ENCODE results near the gene PLK1. TPM values are rescaled to one million over a fixed set of nuclear protein-coding genes. Genes with fewer than 3 reads are reported as not detected.

The PLK1 gene
- total RNA-seq, 6 donors from 2014 or later = 2.5 to 14.0 (median 4.8) TPM

GRCh38 chr16:23702951-23703350, 24.3 kb downstream of the PLK1 start:
- WGBS, 2 donors = 61 to 71% methylated on average over 2 of the region's 2 CpGs
- Histone ChIP-seq H3K36me3 (no peaks in the 10 kb centered on the region), H3K27me3 (no peaks in the 10 kb centered on the region), H3K9me3 (peaks cover 0 to 3% (median 0%) of the 10 kb centered on the region in 4 donors), H3K4me1 (no peaks in the 10 kb centered on the region), H3K4me3 (no peak overlapping the region), H3K27ac (no peak overlapping the region)
- DNase-seq (no peak), ATAC-seq (ENCODE audit: low FRiP score in 2 of 2) (no peak)
- TF ChIP-seq POLR2A (IDR thresholded peaks at IDR 0.05) (no peak), POLR2AphosphoS5 (IDR thresholded peaks at IDR 0.05) (no peak), EP300 (IDR thresholded peaks at IDR 0.05) (no peak), CTCF (IDR thresholded peaks at IDR 0.05) (no peak)

DNA sequence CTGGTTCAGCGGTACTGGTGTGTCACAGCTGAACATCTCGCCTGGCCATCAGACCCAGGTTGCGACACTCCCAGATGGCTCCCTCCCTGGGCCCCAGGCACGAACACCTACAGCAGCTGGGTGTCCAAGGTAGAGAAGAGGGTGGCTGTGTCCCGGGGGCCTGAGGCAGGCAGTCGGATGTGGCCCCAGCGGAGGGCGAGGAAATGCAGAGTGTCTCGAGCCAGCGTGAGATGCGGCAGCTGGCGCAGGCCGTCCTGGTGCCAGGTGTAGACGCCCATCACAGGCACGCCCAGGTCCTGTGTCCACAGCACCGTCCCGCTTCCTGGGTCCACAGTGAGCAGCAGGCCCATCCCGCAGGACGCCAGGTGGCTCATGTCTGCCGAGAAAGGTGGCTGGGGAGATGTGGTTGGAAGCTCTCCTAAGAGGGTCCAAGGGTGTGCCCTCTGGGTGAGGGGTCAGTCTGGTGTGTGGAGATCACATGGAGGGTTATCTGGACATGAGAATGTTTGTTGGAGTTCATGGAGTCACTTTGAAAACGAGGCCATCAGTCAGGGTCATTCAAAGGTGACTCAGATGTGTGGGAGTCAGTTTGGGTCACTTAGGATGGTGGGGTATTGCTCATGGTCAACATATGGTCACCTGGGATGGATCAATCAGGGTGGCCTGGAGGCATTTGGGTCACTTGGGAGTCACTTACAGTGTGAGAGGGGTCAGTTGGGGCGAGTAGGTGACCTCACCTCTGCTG, 26.3 kb downstream of the PLK1 start:
- no peaks in the 10 kb centered on the region for H3K27me3 ChIP-seq
- no peak overlapping the region for H3K27ac ChIP-seq
- H3K9me3 ChIP-seq = peaks cover 0 to 11% (median 7%) of the 10 kb centered on the region in 4 donors
- H3K36me3 ChIP-seq = no peaks in the 10 kb centered on the region
- ATAC-seq (ENCODE audit: low FRiP score in 2 of 2) (peak in 1 of 2 donors; percentile 16), DNase-seq (peak in 1 of 2 donors; percentile 57)
- no peaks in the 10 kb centered on the region for H3K4me1 ChIP-seq
- TF ChIP-seq POLR2AphosphoS5 (IDR thresholded peaks at IDR 0.05) (no peak), CTCF (IDR thresholded peaks at IDR 0.05) (no peak), POLR2A (IDR thresholded peaks at IDR 0.05) (no peak), EP300 (IDR thresholded peaks at IDR 0.05) (no peak)
- 70 to 86% methylated on average over 10 to 22 of the region's 22 CpGs for WGBS, 2 donors
- H3K4me3 ChIP-seq = no peak overlapping the region

GRCh38 chr16:23705517-23705902, 26.8 kb downstream of the PLK1 start:
- H3K27me3 ChIP-seq = no peaks in the 10 kb centered on the region
- 79 to 80% methylated on average over 2 of the region's 2 CpGs for WGBS, 2 donors
- H3K4me1 ChIP-seq = no peaks in the 10 kb centered on the region
- no peak overlapping the region for H3K4me3 ChIP-seq
- TF ChIP-seq POLR2A (IDR thresholded peaks at IDR 0.05) = no peak
- H3K27ac ChIP-seq = no peak overlapping the region
- ATAC-seq (ENCODE audit: low FRiP score in 2 of 2) = no peak
- H3K9me3 ChIP-seq = peaks cover 0 to 14% (median 10%) of the 10 kb centered on the region in 4 donors
- no peaks in the 10 kb centered on the region for H3K36me3 ChIP-seq
- no peak for DNase-seq

GRCh38 chr16:23706439-23706838, 27.8 kb downstream of the PLK1 start:
- H3K4me1 ChIP-seq = no peaks in the 10 kb centered on the region
- peaks cover 0 to 14% (median 11%) of the 10 kb centered on the region in 4 donors for H3K9me3 ChIP-seq
- no peak for TF ChIP-seq CTCF (IDR thresholded peaks at IDR 0.05)
- TF ChIP-seq EP300 (IDR thresholded peaks at IDR 0.05) = no peak
- TF ChIP-seq POLR2AphosphoS5 (IDR thresholded peaks at IDR 0.05) = no peak
- no peak for TF ChIP-seq POLR2A (IDR thresholded peaks at IDR 0.05)
- ATAC-seq (ENCODE audit: low FRiP score in 2 of 2) (no peak), DNase-seq (no peak)
- no peaks in the 10 kb centered on the region for H3K27me3 ChIP-seq
- no peaks in the 10 kb centered on the region for H3K36me3 ChIP-seq
- WGBS, 2 donors = 86% methylated on average over 4 of the region's 4 CpGs; no CpG with 5 or more reads in 1 of the 2 donors
- H3K27ac ChIP-seq = no peak overlapping the region
- no peak overlapping the region for H3K4me3 ChIP-seq

GRCh38 chr16:23709536-23709935, 30.8 kb downstream of the PLK1 start:
- Histone ChIP-seq H3K36me3 (no peaks in the 10 kb centered on the region), H3K9me3 (peaks cover 0 to 14% (median 10%) of the 10 kb centered on the region in 4 donors), H3K4me3 (no peak overlapping the region), H3K27ac (no peak overlapping the region), H3K27me3 (peaks cover 0 to 14% (median 3%) of the 10 kb centered on the region in 4 donors), H3K4me1 (peaks cover 0 to 5% (median 2%) of the 10 kb centered on the region in 4 donors)
- DNase-seq (no peak), ATAC-seq (ENCODE audit: low FRiP score in 2 of 2) (no peak)
- TF ChIP-seq EP300 (IDR thresholded peaks at IDR 0.05) (no peak), CTCF (IDR thresholded peaks at IDR 0.05) (no peak), POLR2A (IDR thresholded peaks at IDR 0.05) (no peak), POLR2AphosphoS5 (IDR thresholded peaks at IDR 0.05) (no peak)
